ENCODE measurements around the gene PRDM13. TPM values are rescaled to one million over a fixed set of nuclear protein-coding genes. Genes with fewer than 3 reads are reported as not detected.

PRDM13 gene
- total and polyA plus RNA-seq, 12 donors: not detected

DNA sequence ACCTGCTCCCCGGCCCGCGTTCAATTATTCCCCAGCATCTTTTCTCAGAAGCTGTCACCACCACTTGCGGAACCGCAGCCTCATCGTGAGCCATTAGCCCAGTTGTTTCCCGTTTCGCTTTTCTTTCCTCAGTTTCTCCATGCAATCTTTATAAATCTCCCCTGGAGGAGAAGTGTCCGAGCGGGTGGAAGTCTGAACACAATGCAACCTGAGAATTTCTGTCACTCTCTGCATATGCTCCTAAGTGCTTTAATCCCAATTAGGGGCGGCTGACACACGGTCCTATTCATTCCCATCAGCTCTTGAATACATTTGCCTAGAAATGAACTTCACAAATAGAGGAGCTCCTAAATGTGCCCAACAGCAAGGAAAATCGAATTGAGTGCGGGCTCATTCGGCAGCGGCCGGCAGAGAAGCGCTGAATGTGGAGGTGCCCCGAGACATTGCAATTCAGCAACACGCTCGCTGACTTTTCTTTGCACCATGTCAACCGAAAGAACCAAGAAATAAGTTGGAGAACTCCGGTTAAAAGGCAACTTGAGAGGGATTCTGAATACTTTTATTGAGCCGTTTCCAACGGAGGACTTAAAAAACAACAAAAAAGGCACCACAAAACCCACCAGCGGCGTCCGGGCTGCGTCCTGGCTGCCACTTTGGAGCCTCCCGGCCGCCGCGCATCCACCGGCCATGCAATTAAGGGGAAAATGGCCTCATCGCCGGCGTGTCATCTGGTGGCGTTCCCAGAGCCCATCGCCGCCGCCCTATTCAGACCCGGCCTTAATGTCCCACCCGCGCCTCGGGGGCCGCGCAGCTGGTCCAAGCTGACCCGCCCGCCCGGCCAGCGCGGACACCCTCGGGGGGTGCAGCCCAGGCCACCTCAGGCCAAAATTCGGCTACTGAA is 3.9 kb upstream of the PRDM13 start:
- H3K36me3 ChIP-seq: no peaks in the 10 kb centered on the region
- TF ChIP-seq, protein P1, sequence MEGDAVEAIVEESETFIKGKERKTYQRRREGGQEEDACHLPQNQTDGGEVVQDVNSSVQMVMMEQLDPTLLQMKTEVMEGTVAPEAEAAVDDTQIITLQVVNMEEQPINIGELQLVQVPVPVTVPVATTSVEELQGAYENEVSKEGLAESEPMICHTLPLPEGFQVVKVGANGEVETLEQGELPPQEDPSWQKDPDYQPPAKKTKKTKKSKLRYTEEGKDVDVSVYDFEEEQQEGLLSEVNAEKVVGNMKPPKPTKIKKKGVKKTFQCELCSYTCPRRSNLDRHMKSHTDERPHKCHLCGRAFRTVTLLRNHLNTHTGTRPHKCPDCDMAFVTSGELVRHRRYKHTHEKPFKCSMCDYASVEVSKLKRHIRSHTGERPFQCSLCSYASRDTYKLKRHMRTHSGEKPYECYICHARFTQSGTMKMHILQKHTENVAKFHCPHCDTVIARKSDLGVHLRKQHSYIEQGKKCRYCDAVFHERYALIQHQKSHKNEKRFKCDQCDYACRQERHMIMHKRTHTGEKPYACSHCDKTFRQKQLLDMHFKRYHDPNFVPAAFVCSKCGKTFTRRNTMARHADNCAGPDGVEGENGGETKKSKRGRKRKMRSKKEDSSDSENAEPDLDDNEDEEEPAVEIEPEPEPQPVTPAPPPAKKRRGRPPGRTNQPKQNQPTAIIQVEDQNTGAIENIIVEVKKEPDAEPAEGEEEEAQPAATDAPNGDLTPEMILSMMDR (IDR thresholded peaks at IDR 0.05): no peak
- peaks cover 4 to 44% (median 25%) of the 10 kb centered on the region in 9 donors for H3K4me1 ChIP-seq
- DNase-seq (no peak), ATAC-seq (peak in 1 of 8 donors; percentile 44)
- intact Hi-C loops (cut with DNase I): loop anchor here in 1 of 10 donors (10.0 kb wide), 1 partner anchor 142 kb away; no protein-coding TSS in a partner anchor
- H3K27me3 ChIP-seq: peaks cover 39 to 100% (median 100%) of the 10 kb centered on the region in 7 donors
- H3K4me3 ChIP-seq: peak overlapping the region; percentile 6 to 51 (median 38)
- H3K27ac ChIP-seq: no peak overlapping the region
- peaks cover 0 to 2% (median 0%) of the 10 kb centered on the region in 11 donors for H3K9me3 ChIP-seq
- 2 to 5% methylated on average over 54 of the region's 54 CpGs for WGBS, 2 donors

DNA sequence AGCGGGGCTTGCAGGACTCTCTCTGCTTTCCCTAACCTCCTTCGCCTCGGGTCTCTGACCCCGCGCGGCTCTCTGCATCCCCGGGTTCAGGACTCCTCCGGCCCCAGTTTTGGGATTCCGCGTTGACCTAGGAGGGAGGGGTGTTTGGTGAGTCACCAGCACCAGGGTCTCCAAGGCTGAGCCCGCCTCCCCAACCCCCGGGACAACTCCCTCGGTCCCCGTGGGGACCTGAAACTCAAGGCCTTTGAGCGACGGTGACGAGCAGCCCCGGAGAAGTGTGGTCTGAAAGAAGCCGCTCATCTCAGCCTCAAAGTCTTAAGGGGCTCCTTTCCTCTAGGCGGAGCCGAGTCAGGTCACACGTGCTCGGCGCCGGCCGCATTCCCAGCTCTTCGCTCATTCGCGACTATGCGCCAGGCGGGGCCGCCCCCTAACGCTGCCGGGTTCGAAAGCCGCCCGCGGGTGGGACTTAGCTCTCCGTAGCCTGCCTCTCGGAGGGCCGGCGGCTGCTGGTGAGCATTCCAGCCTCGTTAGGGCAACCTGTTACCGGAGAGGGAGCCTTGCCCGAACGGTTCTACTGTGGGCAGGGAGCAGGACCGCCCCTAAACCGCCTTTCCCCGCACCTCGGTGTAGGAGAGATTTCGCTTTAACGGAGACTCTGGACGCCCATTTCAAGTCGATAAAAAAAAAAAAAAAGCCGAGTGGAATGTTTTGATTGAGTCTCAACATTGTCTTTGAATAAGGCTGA is 3.0 kb upstream of the PRDM13 start:
- peaks cover 39 to 100% (median 100%) of the 10 kb centered on the region in 7 donors for H3K27me3 ChIP-seq
- peaks cover 0 to 2% (median 0%) of the 10 kb centered on the region in 11 donors for H3K9me3 ChIP-seq
- H3K4me3 ChIP-seq: peak overlapping the region; percentile 6 to 51 (median 38)
- ATAC-seq (peak; percentile 38 to 56 (median 48)), DNase-seq (peak in 1 of 2 donors; percentile 23)
- TF ChIP-seq, protein P1 (IDR thresholded peaks at IDR 0.05): no peak
- 0 to 1% methylated on average over 55 of the region's 55 CpGs for WGBS, 2 donors
- H3K36me3 ChIP-seq: no peaks in the 10 kb centered on the region
- intact Hi-C loops (cut with DNase I): loop anchor here in 1 of 10 donors (10.0 kb wide), 1 partner anchor 141 kb away; no protein-coding TSS in a partner anchor
- H3K4me1 ChIP-seq: peaks cover 4 to 44% (median 25%) of the 10 kb centered on the region in 9 donors
- no peak overlapping the region for H3K27ac ChIP-seq

DNA sequence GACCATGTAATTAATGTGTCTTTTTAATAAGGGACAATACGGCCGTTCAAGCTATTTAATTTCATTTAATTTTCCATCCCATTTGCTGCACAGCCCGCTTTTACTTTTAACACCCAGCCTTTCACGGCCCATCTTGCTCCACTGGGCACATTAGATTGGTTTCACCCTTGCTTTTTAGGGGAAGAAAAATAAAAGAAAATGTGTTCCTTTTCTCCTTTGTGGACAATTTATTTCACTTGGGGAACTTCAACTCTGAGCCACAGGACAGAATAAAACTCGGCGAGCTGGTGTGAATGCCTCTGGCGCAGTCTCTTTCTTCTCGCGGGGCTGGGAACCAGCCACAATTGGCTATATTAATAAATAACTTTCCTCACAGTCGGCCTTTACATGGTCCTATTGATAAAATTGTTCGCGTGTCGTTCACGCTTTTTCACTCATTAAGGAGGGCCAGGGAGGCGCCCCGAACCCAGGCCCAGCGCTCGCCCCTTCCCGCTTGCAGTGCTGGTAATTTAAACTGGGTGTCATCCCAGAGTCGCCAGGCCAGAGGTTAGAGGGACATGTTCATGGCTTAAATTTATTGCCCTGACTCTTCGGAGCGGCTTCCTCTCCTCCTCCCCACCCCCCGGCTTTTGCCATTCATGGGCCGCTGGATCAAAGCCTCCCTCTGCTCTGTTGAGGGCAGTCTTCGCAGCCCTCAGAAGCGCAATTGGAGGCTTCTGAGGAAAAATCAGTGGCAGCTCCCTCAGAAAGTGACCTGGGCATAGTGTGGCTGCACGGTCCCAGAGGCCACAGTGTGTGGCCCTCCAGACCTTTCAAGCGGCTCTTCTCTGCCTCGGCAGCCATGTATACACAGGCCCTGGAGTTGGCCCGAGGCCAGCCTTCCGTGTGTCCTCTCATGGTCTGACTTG is 2.2 kb upstream of the PRDM13 start:
- peaks cover 4 to 44% (median 25%) of the 10 kb centered on the region in 9 donors for H3K4me1 ChIP-seq
- DNase-seq (no peak), ATAC-seq (no peak)
- no peaks in the 10 kb centered on the region for H3K9me3 ChIP-seq
- intact Hi-C loops (cut with DNase I): loop anchor here in 1 of 10 donors (10.0 kb wide), 1 partner anchor 140 kb away; no protein-coding TSS in a partner anchor
- TF ChIP-seq, protein P1 (IDR thresholded peaks at IDR 0.05): no peak
- WGBS, 2 donors: 7 to 13% methylated on average over 31 of the region's 31 CpGs
- H3K27me3 ChIP-seq: peaks cover 39 to 100% (median 100%) of the 10 kb centered on the region in 7 donors
- peak overlapping the region; percentile 6 to 51 (median 38) for H3K4me3 ChIP-seq
- no peak overlapping the region for H3K27ac ChIP-seq
- H3K36me3 ChIP-seq: no peaks in the 10 kb centered on the region
